Measurements from ENCODE around the gene PDE6C. TPM values are rescaled to one million over a fixed set of nuclear protein-coding genes. Genes with fewer than 3 reads are reported as not detected.

The PDE6C gene
- total RNA-seq, 1 experiment from 2014 or later, result not detected

DNA sequence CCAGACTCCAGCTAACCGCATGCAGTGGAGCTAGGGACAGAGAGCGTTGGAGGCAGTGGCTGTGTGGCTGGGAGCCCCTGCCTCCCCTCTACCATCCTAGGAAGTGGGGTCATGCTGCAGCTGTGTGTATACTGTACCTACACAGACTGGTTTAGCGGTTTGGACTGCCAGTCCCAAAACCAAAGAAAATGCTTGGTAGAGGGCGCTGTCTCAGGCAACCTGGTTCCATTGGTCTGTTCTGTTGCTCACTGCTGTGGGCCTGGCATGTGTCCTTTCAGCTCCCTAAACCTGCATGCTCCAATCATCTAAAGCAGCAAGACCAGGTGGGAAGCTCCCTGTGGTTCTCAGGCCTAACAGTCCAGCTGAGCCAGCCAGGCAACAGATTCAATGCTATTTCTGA lies 15.8 kb upstream of the PDE6C start:
- H4K8ac ChIP-seq (replicated peaks; ENCODE audit: insufficient read length, low read depth, low read length), result no peak overlapping the region
- no peaks in the 10 kb centered on the region; the same call in 1 of the 2 replicates for H3K4me1 ChIP-seq (ENCODE audit: insufficient read depth, low read length)
- no peak overlapping the region for H3K18ac ChIP-seq (ENCODE audit: insufficient read length, low read depth, low read length)
- H4K91ac ChIP-seq (ENCODE audit: insufficient read length, low read depth, low read length), result no peak overlapping the region
- no peak overlapping the region for H3K56ac ChIP-seq (ENCODE audit: insufficient read length, low read depth, low read length)
- H3K27me3 ChIP-seq (ENCODE audit: insufficient read depth, low read length), result peaks cover 11% of the 10 kb centered on the region
- no peak overlapping the region for H3T11ph ChIP-seq (ENCODE audit: low read length)
- H3K9me3 ChIP-seq (ENCODE audit: control insufficient read depth, low read depth, low read length), result no peaks in the 10 kb centered on the region
- H2BK5ac ChIP-seq (ENCODE audit: insufficient read length, low read length), result no peak overlapping the region
- no peak overlapping the region for H4K5ac ChIP-seq (ENCODE audit: insufficient read length, low read depth, low read length)
- H2BK20ac ChIP-seq (ENCODE audit: low read depth, low read length, poor library complexity, severe bottlenecking), result no peak overlapping the region
- no peak overlapping the region for H3K4ac ChIP-seq (ENCODE audit: low read depth, low read length)
- H3K27ac ChIP-seq (ENCODE audit: insufficient read length, low read depth, low read length), result no peak overlapping the region
- H3K4me1 Mint-ChIP-seq, result peaks cover 16% of the 10 kb centered on the region in 2 experiments
- no peak overlapping the region for H3K9ac ChIP-seq (ENCODE audit: extremely low read depth, insufficient read length, low read length)
- H2AK5ac ChIP-seq (ENCODE audit: insufficient read length, low read length), result no peak overlapping the region
- H3K4me2 ChIP-seq (ENCODE audit: insufficient read depth, insufficient read length, low read length), result no peak overlapping the region
- no peak overlapping the region for H2BK15ac ChIP-seq (ENCODE audit: low read depth, low read length)
- no peaks in the 10 kb centered on the region for H4K20me1 ChIP-seq (ENCODE audit: control insufficient read depth, insufficient read depth, insufficient read length)
- no peak overlapping the region for H3K23ac ChIP-seq (ENCODE audit: insufficient read length, low read depth, low read length)
- WGBS (ENCODE audit: extremely low coverage, insufficient read length, low lambda C conversion rate), result no CpG with 5 or more reads among the region's 4 CpGs
- no peak overlapping the region for H2AFZ ChIP-seq (ENCODE audit: low read length)
- H3K27ac Mint-ChIP-seq, result no peak overlapping the region
- no peaks in the 10 kb centered on the region for H3K9me3 Mint-ChIP-seq
- DNase-seq, result peak; percentile 73
- peak overlapping the region; percentile 68; the same call in 1 of the 2 replicates for H3K14ac ChIP-seq (ENCODE audit: insufficient read depth, low read length)
- no peaks in the 10 kb centered on the region for H3K79me2 ChIP-seq (ENCODE audit: insufficient read depth, low read length)
- H2BK120ac ChIP-seq (ENCODE audit: low read depth, low read length, poor library complexity, severe bottlenecking), result no peak overlapping the region
- peaks cover 5% of the 10 kb centered on the region for H3K23me2 ChIP-seq (ENCODE audit: insufficient read length, low read depth, low read length, poor library complexity, severe bottlenecking)
- H2BK12ac ChIP-seq (ENCODE audit: insufficient read length, low read depth, low read length), result no peak overlapping the region
- H3K4me3 Mint-ChIP-seq, result no peak overlapping the region
- TF ChIP-seq, protein P1, sequence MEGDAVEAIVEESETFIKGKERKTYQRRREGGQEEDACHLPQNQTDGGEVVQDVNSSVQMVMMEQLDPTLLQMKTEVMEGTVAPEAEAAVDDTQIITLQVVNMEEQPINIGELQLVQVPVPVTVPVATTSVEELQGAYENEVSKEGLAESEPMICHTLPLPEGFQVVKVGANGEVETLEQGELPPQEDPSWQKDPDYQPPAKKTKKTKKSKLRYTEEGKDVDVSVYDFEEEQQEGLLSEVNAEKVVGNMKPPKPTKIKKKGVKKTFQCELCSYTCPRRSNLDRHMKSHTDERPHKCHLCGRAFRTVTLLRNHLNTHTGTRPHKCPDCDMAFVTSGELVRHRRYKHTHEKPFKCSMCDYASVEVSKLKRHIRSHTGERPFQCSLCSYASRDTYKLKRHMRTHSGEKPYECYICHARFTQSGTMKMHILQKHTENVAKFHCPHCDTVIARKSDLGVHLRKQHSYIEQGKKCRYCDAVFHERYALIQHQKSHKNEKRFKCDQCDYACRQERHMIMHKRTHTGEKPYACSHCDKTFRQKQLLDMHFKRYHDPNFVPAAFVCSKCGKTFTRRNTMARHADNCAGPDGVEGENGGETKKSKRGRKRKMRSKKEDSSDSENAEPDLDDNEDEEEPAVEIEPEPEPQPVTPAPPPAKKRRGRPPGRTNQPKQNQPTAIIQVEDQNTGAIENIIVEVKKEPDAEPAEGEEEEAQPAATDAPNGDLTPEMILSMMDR (conservative IDR thresholded peaks at IDR 0.05), result peak; percentile 72
- peaks cover 47% of the 10 kb centered on the region for H3K27me3 Mint-ChIP-seq (ENCODE audit: low read depth)
- H3K79me1 ChIP-seq (ENCODE audit: insufficient read depth, low read depth, low read length, poor library complexity, severe bottlenecking), result no peaks in the 10 kb centered on the region
- H3K36me3 Mint-ChIP-seq (ENCODE audit: insufficient read depth in 1 of 3, low read depth in 3 of 3), result no peaks in the 10 kb centered on the region

All from H9 (cell line).